HL-60 (cell line): Measurements from ENCODE around the gene FBXL7.

Experiments
- CTCF ChIP-seq: IDR thresholded peaks from one replicate; pipeline ENCODE4 v1.5.1; 2011; ENCODE audit warnings: low read length, control low read depth, inconsistent platforms; ENCODE audit not compliant: insufficient read depth
- POLR2AphosphoS5 ChIP-seq: IDR thresholded peaks from 2 replicates; pipeline ENCODE4 v1.6.1; 2012; ENCODE audit warnings: low read depth
- REST ChIP-seq: IDR thresholded peaks from 2 replicates; pipeline ENCODE4 v1.6.1; 2012; ENCODE audit warnings: low read depth; ENCODE audit not compliant: insufficient replicate concordance

DNA sequence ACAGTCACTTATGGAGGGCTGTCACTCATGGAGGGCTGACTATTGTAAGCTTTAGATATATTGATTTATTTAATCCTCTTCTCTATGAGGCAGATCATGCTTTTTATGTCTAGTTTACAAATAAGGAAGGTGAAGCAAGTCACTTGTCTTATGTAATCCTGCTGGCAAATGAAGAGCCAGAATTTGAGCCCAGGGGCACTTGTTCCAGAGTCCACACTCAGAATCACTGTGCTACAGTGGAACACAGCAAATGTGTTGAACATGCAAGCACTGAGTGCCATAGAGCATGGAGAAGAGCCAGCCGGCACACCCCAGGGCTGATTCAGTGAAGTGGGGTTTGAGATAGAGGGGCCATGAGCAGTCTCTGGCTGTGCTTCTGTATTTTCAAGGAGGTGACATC is 353.0 kb downstream of the FBXL7 start:
- TF ChIP-seq CTCF (no peak), POLR2AphosphoS5 (no peak), REST (no peak)
